Measurements from ENCODE around the gene FAM13C.

Gene FAM13C

GRCh38 chr10:59285848-59286247 is 76.5 kb downstream of the FAM13C start:
- no peaks in the 10 kb centered on the region for H3K9me3 Mint-ChIP-seq
- ATAC-seq (no peak), DNase-seq (no peak)
- no peaks in the 10 kb centered on the region for H3K27me3 Mint-ChIP-seq
- H3K36me3 Mint-ChIP-seq (ENCODE audit: low read depth) = no peaks in the 10 kb centered on the region
- no peak overlapping the region for H3K27ac Mint-ChIP-seq
- H3K4me1 Mint-ChIP-seq = no peaks in the 10 kb centered on the region
- no peak overlapping the region for H3K4me3 Mint-ChIP-seq

GRCh38 chr10:59285073-59285472 is 77.3 kb downstream of the FAM13C start:
- H3K9me3 Mint-ChIP-seq = no peaks in the 10 kb centered on the region
- H3K36me3 Mint-ChIP-seq (ENCODE audit: low read depth) = no peaks in the 10 kb centered on the region
- no peaks in the 10 kb centered on the region for H3K27me3 Mint-ChIP-seq
- no peaks in the 10 kb centered on the region for H3K4me1 Mint-ChIP-seq
- ATAC-seq = no peak
- H3K27ac Mint-ChIP-seq = no peak overlapping the region
- no peak for DNase-seq
- H3K4me3 Mint-ChIP-seq = no peak overlapping the region

GRCh38 chr10:59284118-59284975 is 78.0 kb downstream of the FAM13C start:
- Mint-ChIP-seq H3K27ac (no peak overlapping the region), H3K27me3 (no peaks in the 10 kb centered on the region), H3K36me3 (ENCODE audit: low read depth) (no peaks in the 10 kb centered on the region), H3K4me3 (no peak overlapping the region), H3K9me3 (no peaks in the 10 kb centered on the region), H3K4me1 (no peaks in the 10 kb centered on the region)
- ATAC-seq = no peak
- DNase-seq = no peak

GRCh38 chr10:59283456-59284091 is 78.8 kb downstream of the FAM13C start:
- Mint-ChIP-seq H3K4me3 (no peak overlapping the region), H3K27ac (no peak overlapping the region), H3K27me3 (no peaks in the 10 kb centered on the region), H3K4me1 (no peaks in the 10 kb centered on the region), H3K36me3 (ENCODE audit: low read depth) (no peaks in the 10 kb centered on the region), H3K9me3 (no peaks in the 10 kb centered on the region)
- no peak for DNase-seq
- ATAC-seq = no peak

- Mint-ChIP-seq H3K4me3 (no peak overlapping the region), H3K27me3 (no peaks in the 10 kb centered on the region), H3K27ac (no peak overlapping the region), H3K4me1 (no peaks in the 10 kb centered on the region), H3K36me3 (ENCODE audit: low read depth) (no peaks in the 10 kb centered on the region), H3K9me3 (no peaks in the 10 kb centered on the region)
- ATAC-seq = no peak
- DNase-seq = no peak
Measured at GRCh38 chr10:59281861-59282260, 80.5 kb downstream of the FAM13C start.

GRCh38 chr10:59279991-59280505 is 82.3 kb downstream of the FAM13C start:
- no peak for ATAC-seq
- H3K27me3 Mint-ChIP-seq = no peaks in the 10 kb centered on the region

GRCh38 chr10:59279476-59279875 is 82.9 kb downstream of the FAM13C start:
- DNase-seq = no peak
- H3K4me3 Mint-ChIP-seq = no peak overlapping the region
- no peak overlapping the region for H3K27ac Mint-ChIP-seq

More at GRCh38 chr10:59279991-59280505, 82.3 kb downstream of the FAM13C start:
- H3K9me3 Mint-ChIP-seq = no peaks in the 10 kb centered on the region
- H3K36me3 Mint-ChIP-seq (ENCODE audit: low read depth) = no peaks in the 10 kb centered on the region
- no peak for DNase-seq
- no peaks in the 10 kb centered on the region for H3K4me1 Mint-ChIP-seq
- H3K4me3 Mint-ChIP-seq = no peak overlapping the region
- no peak overlapping the region for H3K27ac Mint-ChIP-seq

GRCh38 chr10:59276919-59277318 is 85.4 kb downstream of the FAM13C start:
- H3K27ac Mint-ChIP-seq = no peak overlapping the region
- no peaks in the 10 kb centered on the region for H3K27me3 Mint-ChIP-seq
- no peaks in the 10 kb centered on the region for H3K4me1 Mint-ChIP-seq
- no peak for DNase-seq
- H3K9me3 Mint-ChIP-seq = no peaks in the 10 kb centered on the region
- no peak for ATAC-seq
- H3K4me3 Mint-ChIP-seq = no peak overlapping the region
- no peaks in the 10 kb centered on the region for H3K36me3 Mint-ChIP-seq (ENCODE audit: low read depth)

More at GRCh38 chr10:59279476-59279875, 82.9 kb downstream of the FAM13C start:
- no peak for ATAC-seq
- no peaks in the 10 kb centered on the region for H3K36me3 Mint-ChIP-seq (ENCODE audit: low read depth)
- no peaks in the 10 kb centered on the region for H3K4me1 Mint-ChIP-seq
- no peaks in the 10 kb centered on the region for H3K27me3 Mint-ChIP-seq
- H3K9me3 Mint-ChIP-seq = no peaks in the 10 kb centered on the region

- Mint-ChIP-seq H3K9me3 (no peaks in the 10 kb centered on the region), H3K27ac (no peak overlapping the region)
Measured at GRCh38 chr10:59276133-59276532, 86.2 kb downstream of the FAM13C start.

GRCh38 chr10:59273445-59273844 is 88.9 kb downstream of the FAM13C start:
- Mint-ChIP-seq H3K4me3 (no peak overlapping the region), H3K36me3 (ENCODE audit: low read depth) (no peaks in the 10 kb centered on the region)

More at GRCh38 chr10:59276133-59276532, 86.2 kb downstream of the FAM13C start:
- no peak for DNase-seq
- no peak overlapping the region for H3K4me3 Mint-ChIP-seq
- no peak for ATAC-seq
- no peaks in the 10 kb centered on the region for H3K36me3 Mint-ChIP-seq (ENCODE audit: low read depth)
- no peaks in the 10 kb centered on the region for H3K4me1 Mint-ChIP-seq
- no peaks in the 10 kb centered on the region for H3K27me3 Mint-ChIP-seq

GRCh38 chr10:59272061-59272460 is 90.3 kb downstream of the FAM13C start:
- Mint-ChIP-seq H3K36me3 (ENCODE audit: low read depth) (no peaks in the 10 kb centered on the region), H3K27me3 (no peaks in the 10 kb centered on the region), H3K4me3 (no peak overlapping the region), H3K27ac (no peak overlapping the region), H3K4me1 (no peaks in the 10 kb centered on the region), H3K9me3 (peaks cover 5% of the 10 kb centered on the region)
- DNase-seq = no peak
- ATAC-seq = no peak

More at GRCh38 chr10:59273445-59273844, 88.9 kb downstream of the FAM13C start:
- Mint-ChIP-seq H3K27me3 (no peaks in the 10 kb centered on the region), H3K4me1 (no peaks in the 10 kb centered on the region), H3K9me3 (no peaks in the 10 kb centered on the region), H3K27ac (no peak overlapping the region)
- no peak for DNase-seq
- ATAC-seq = no peak

GRCh38 chr10:59271160-59271559 is 91.2 kb downstream of the FAM13C start:
- Mint-ChIP-seq H3K36me3 (ENCODE audit: low read depth) (no peaks in the 10 kb centered on the region), H3K9me3 (peaks cover 5% of the 10 kb centered on the region), H3K4me3 (no peak overlapping the region), H3K27me3 (no peaks in the 10 kb centered on the region), H3K27ac (no peak overlapping the region), H3K4me1 (no peaks in the 10 kb centered on the region)
- ATAC-seq (no peak), DNase-seq (no peak)

GRCh38 chr10:59270492-59270891 is 91.9 kb downstream of the FAM13C start:
- ATAC-seq (no peak), DNase-seq (no peak)
- H3K4me3 Mint-ChIP-seq = no peak overlapping the region
- no peaks in the 10 kb centered on the region for H3K36me3 Mint-ChIP-seq (ENCODE audit: low read depth)
- H3K4me1 Mint-ChIP-seq = no peaks in the 10 kb centered on the region
- no peak overlapping the region for H3K27ac Mint-ChIP-seq
- H3K27me3 Mint-ChIP-seq = no peaks in the 10 kb centered on the region
- peaks cover 5% of the 10 kb centered on the region for H3K9me3 Mint-ChIP-seq

- no peaks in the 10 kb centered on the region for H3K4me1 Mint-ChIP-seq
- ATAC-seq = no peak
- H3K9me3 Mint-ChIP-seq = peaks cover 5% of the 10 kb centered on the region
- no peak overlapping the region for H3K4me3 Mint-ChIP-seq
- H3K27ac Mint-ChIP-seq = no peak overlapping the region
- no peaks in the 10 kb centered on the region for H3K36me3 Mint-ChIP-seq (ENCODE audit: low read depth)
- H3K27me3 Mint-ChIP-seq = no peaks in the 10 kb centered on the region
- DNase-seq = no peak
Measured at GRCh38 chr10:59269651-59270050, 92.7 kb downstream of the FAM13C start.

- Mint-ChIP-seq H3K27ac (no peak overlapping the region), H3K36me3 (ENCODE audit: low read depth) (no peaks in the 10 kb centered on the region), H3K4me1 (no peaks in the 10 kb centered on the region), H3K9me3 (peaks cover 5% of the 10 kb centered on the region), H3K4me3 (no peak overlapping the region), H3K27me3 (no peaks in the 10 kb centered on the region)
- ATAC-seq (no peak), DNase-seq (no peak)
Measured at GRCh38 chr10:59268460-59268859, 93.9 kb downstream of the FAM13C start.

Data from activated naive CD8-positive, alpha-beta T cell treated with anti-CD3 and anti-CD28 coated beads, Interleukin-2, amount 50 U/mL, for 24 hours (primary cell).